A673 (cell line): Measurements from ENCODE around the gene WDR20. TPM values are rescaled to one million over a fixed set of nuclear protein-coding genes. Genes with fewer than 3 reads are reported as not detected.

ENCODE experiments used
- BruUV-seq: library from RNA; stranded (reverse); fragments of 400-500 nt; replicated peaks from 2 replicates; lab custom pipeline; 2021; lab: Mats Ljungman, UMichigan
- CTCF ChIA-PET: fragments of 300-600 bp; sonication (Branson Sonifier 250); formaldehyde crosslinking; loops from one replicate; lab custom pipeline; 2022; ENCODE audit warnings: antibody characterized with exemption; lab: Charles Lee
- POLR2A ChIA-PET: fragments of 300-600 bp; sonication (Branson Sonifier 250); formaldehyde crosslinking; loops from one replicate; lab custom pipeline; 2022; ENCODE audit warnings: antibody characterized with exemption; ENCODE audit not compliant: low non-redundant PET; lab: Charles Lee
- DNase-seq: peaks from one replicate; pipeline ENCODE4 v3.0.0-alpha.2; 2015; ENCODE audit warnings: low spot score
- H3K27ac ChIP-seq: fragments of 200-600 bp; sonication (generic); 2 replicates; pipeline ENCODE4 v1.5.1; 2016; ENCODE audit warnings: mixed run types, low read depth, mild to moderate bottlenecking, mixed read lengths, antibody characterized with exemption, low read length; ENCODE audit not compliant: poor library complexity, severe bottlenecking
- H3K27me3 ChIP-seq: fragments of 200-600 bp; sonication (generic); replicated peaks from 2 replicates; pipeline ENCODE4 v1.6.1; 2017; ENCODE audit warnings: mixed run types, low read depth, mild to moderate bottlenecking, mixed read lengths, antibody characterized with exemption, low read length; ENCODE audit not compliant: insufficient read depth, poor library complexity
- H3K36me3 ChIP-seq: fragments of 200-600 bp; sonication (generic); 2 replicates; pipeline ENCODE4 v1.6.1; 2016; ENCODE audit warnings: mixed run types, mild to moderate bottlenecking, mixed read lengths, antibody characterized with exemption, low read length; ENCODE audit not compliant: insufficient read depth, poor library complexity, severe bottlenecking
- H3K4me1 ChIP-seq: fragments of 200-600 bp; sonication (generic); 2 replicates; pipeline ENCODE4 v1.6.1; 2017; ENCODE audit warnings: mixed run types, mild to moderate bottlenecking, mixed read lengths, antibody characterized with exemption, low read length; ENCODE audit not compliant: insufficient read depth, poor library complexity, severe bottlenecking
- H3K4me3 ChIP-seq: fragments of 200-600 bp; sonication (generic); 2 replicates; pipeline ENCODE4 v1.5.1; 2016; ENCODE audit warnings: low read depth, mixed run types, mild to moderate bottlenecking, mixed read lengths, low read length; ENCODE audit not compliant: poor library complexity, severe bottlenecking
- H3K9me3 ChIP-seq: fragments of 200-600 bp; sonication (generic); 2 replicates; pipeline ENCODE4 v1.6.1; 2016; ENCODE audit warnings: mixed run types, low read depth, mild to moderate bottlenecking, mixed read lengths, antibody characterized with exemption, low read length; ENCODE audit not compliant: poor library complexity, severe bottlenecking
- EZH2 ChIP-seq: fragments of 200-600 bp; sonication (generic); IDR thresholded peaks from 2 replicates; pipeline ENCODE4 v1.6.1; 2017; ENCODE audit warnings: borderline replicate concordance, low read depth, mild to moderate bottlenecking, mixed read lengths, antibody characterized with exemption, low read length; ENCODE audit not compliant: poor library complexity, severe bottlenecking
- intact Hi-C: fragments of 100-400 bp; cut with micrococcal nuclease; formaldehyde crosslinking; loops from one replicate; pipeline ENCODE4 v1.10.0; 2022; ENCODE audit not compliant: unreplicated experiment
- total RNA-seq: library from RNA; stranded (reverse); gene quantifications from 2 replicates; pipeline ENCODE4 v1.2.3, GENCODE V29; 2021
- TF ChIP-seq, protein P1 (sequence below): fragments of 300-800, 200-600 bp; sonication (generic); conservative IDR thresholded peaks from 2 replicates; pipeline ENCODE4 v1.5.1; 2017; ENCODE audit warnings: low read depth, mild to moderate bottlenecking, antibody characterized with exemption, low read length, moderate library complexity, mixed read lengths

Gene WDR20
- total RNA-seq, 1 experiment from 2014 or later, result 28.3 TPM

- H3K36me3 ChIP-seq, result no peaks in the 10 kb centered on the region
- no peak overlapping the region for H3K4me3 ChIP-seq
- H3K27me3 ChIP-seq, result no peaks in the 10 kb centered on the region
- CTCF ChIA-PET, result interaction anchor here (0.7 to 1.5 kb wide), 6 partner anchors 9 to 390 kb away, joined by 3 to 11 read pairs (median 5); no protein-coding TSS in a partner anchor
- no peaks in the 10 kb centered on the region for H3K9me3 ChIP-seq
- TF ChIP-seq EZH2, result no peak
- TF ChIP-seq, protein P1, sequence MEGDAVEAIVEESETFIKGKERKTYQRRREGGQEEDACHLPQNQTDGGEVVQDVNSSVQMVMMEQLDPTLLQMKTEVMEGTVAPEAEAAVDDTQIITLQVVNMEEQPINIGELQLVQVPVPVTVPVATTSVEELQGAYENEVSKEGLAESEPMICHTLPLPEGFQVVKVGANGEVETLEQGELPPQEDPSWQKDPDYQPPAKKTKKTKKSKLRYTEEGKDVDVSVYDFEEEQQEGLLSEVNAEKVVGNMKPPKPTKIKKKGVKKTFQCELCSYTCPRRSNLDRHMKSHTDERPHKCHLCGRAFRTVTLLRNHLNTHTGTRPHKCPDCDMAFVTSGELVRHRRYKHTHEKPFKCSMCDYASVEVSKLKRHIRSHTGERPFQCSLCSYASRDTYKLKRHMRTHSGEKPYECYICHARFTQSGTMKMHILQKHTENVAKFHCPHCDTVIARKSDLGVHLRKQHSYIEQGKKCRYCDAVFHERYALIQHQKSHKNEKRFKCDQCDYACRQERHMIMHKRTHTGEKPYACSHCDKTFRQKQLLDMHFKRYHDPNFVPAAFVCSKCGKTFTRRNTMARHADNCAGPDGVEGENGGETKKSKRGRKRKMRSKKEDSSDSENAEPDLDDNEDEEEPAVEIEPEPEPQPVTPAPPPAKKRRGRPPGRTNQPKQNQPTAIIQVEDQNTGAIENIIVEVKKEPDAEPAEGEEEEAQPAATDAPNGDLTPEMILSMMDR, result peak; percentile 93
- intact Hi-C loops, result loop anchor here (1.0 to 10.0 kb wide), 2 partner anchors 33 to 392 kb away; no protein-coding TSS in a partner anchor
- DNase-seq, result peak; percentile 90
- H3K27ac ChIP-seq, result no peak overlapping the region
- POLR2A ChIA-PET, result interaction anchor here (0.7 kb wide), 1 partner anchor 1721 kb away, joined by 3 read pairs; a partner anchor contains a TSS
- BruUV-seq, result no TSS peak
- H3K4me1 ChIP-seq, result peaks cover 10% of the 10 kb centered on the region
Measured at GRCh38 chr14:102096569-102097188, 43.0 kb upstream of the WDR20 start.

DNA sequence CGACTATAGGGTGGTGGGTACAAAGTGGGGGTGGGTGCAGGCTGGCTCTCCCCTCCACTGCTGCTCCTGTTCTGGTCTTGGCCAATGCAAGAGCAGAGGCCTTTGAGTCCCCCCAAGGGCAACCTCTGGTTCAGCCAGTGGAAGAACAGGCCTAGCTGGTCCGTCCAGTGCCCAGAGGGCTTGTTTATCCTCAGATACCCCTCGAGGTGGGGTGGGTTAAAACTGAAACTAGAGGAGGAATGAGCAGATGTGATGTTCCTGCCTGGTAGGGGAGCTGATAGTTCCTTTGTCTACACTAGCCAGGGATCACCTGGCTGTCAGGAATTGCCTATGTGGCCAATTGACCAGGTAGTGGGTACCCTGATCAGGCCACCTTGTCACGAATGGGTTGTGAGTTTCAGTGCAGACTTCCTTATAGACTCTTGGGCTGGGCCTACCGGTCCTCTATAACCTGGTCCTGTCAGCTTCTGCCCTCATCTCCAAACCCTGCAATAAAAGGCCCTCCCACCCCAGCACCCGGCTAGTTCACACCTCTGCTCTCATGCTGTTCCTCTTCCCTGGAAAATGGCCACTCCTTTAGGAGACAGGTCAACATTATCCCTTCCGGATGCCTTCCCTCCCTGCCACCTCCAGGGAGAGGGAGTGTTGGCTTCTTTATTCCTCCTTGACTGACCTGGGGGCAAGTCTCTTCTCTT lies 42.1 kb upstream of the WDR20 start:
- no peak overlapping the region for H3K4me3 ChIP-seq
- TF ChIP-seq, protein P1, result no peak
- TF ChIP-seq EZH2, result no peak
- peaks cover 10% of the 10 kb centered on the region for H3K4me1 ChIP-seq
- H3K27me3 ChIP-seq, result no peaks in the 10 kb centered on the region
- BruUV-seq, result no TSS peak
- no peaks in the 10 kb centered on the region for H3K36me3 ChIP-seq
- intact Hi-C loops, result loop anchor here (10.0 kb wide), 1 partner anchor 393 kb away; no protein-coding TSS in a partner anchor
- no peaks in the 10 kb centered on the region for H3K9me3 ChIP-seq
- ChIA-PET CTCF (interaction anchor here (1.3 kb wide), 1 partner anchor 34 kb away, joined by 11 read pairs; no protein-coding TSS in a partner anchor), POLR2A (no interaction called here)
- H3K27ac ChIP-seq, result no peak overlapping the region
- DNase-seq, result no peak

DNA sequence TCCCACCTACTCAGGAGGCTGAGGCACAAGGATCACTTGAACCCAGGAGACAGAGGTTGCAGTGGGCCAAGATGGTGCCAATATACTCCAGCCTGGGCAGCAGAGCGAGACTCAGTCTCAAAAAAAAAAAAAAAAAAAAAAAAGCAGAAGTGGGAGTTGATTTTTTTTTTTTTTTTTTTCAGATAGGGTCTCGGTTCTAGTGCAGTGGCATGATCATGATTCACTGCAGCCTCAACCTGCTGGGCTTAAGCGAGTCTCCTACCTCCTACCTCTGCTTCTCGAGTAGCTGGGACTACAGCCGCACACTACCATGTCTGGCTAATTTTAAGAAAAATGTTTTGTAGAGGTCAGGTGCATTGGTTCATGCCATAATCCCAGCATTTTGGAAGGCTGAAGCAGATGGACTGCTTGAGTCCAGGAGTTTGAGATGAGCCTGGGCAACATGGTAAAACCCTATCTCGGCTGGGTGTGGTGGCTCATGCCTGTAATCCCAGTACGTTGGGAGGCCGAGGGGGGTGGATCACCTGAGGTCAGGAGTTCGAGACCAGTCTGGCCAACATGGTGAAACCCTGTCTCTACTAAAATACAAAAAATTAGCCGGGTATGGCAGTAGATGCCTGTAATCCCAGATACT lies 36.5 kb upstream of the WDR20 start:
- no TSS peak for BruUV-seq
- H3K9me3 ChIP-seq, result no peaks in the 10 kb centered on the region
- H3K27me3 ChIP-seq, result no peaks in the 10 kb centered on the region
- CTCF ChIA-PET, result no interaction called here
- TF ChIP-seq, protein P1, result no peak
- TF ChIP-seq EZH2, result no peak
- DNase-seq, result no peak
- intact Hi-C loops, result no loop called here
- no peak overlapping the region for H3K4me3 ChIP-seq
- POLR2A ChIA-PET, result no interaction called here
- H3K36me3 ChIP-seq, result no peaks in the 10 kb centered on the region
- H3K4me1 ChIP-seq, result peaks cover 7% of the 10 kb centered on the region
- H3K27ac ChIP-seq, result no peak overlapping the region
